ENCODE measurements around the gene PAX5. TPM values are rescaled to one million over a fixed set of nuclear protein-coding genes. Genes with fewer than 3 reads are reported as not detected.
"Not testable (repeated sequence)": the region's sequence is repeated elsewhere in the genome, so short reads cannot be mapped to it uniquely, and the experiment has no call there.

PAX5 gene
- polyA plus RNA-seq, 4 donors = 0.07 to 0.42 (median 0.16) TPM

DNA sequence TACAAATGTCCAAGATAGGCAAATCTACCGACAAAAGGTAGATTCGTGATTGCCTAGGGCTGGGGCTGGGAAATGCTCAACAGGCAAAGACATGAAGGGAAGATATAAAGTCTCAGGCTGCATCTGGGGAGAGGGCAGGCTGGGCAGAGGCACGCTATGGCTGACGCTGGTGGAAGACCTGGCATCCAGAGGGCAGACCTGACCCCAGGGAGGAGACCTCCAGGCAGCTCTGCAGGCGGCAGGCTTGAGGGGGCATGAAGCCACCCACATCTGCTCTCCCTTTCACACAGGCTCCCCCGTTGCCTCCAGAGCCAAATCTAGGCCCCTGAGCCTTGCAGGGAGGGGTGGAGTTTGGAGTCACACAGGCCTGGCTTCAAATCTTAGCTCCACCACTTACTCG is 145.5 kb downstream of the PAX5 start:
- no peak for DNase-seq (ENCODE audit: low read depth in 4 of 4, low spot score in 3 of 4)

DNA sequence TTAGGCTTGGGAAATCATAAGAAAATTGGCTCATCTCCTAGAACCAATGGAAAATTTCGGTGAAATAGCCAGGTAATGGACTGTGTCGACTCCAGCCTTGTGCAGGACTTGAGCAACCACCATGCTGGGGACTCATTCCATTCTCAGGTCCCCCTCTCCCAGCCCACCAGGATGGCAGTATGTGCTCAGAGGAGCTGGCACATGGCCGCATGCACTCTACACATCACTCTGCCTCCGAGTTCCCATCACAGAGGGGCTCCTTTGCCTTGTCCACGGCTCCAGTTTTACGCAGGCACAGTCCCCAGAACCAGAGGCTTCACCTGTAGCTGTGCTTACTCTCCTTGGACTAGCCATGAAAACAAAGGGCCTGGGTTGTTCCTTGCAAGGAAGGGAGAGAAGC is 149.3 kb downstream of the PAX5 start:
- no peak for DNase-seq (ENCODE audit: low read depth in 4 of 4, low spot score in 3 of 4)

DNA sequence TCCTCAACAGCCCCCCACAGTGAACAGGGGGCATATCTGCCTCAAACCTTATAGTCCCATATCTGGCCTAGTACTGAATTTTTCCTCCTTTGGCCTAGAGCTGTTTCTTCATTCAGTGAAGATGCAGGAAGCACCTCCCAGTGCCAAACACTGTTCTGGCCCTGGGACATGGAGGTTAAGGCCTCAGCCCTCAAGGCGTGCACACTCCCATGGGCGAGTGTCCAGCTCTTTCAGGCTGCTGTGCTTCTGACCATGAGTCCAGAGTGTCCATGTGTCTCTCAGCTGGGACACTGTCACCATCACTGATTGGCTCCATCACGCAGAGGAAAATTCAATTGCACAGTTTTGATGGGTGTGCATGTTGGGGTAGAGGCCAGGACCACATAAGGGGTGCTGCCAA is 151.5 kb downstream of the PAX5 start:
- DNase-seq (ENCODE audit: low read depth in 4 of 4, low spot score in 3 of 4) = no peak

DNA sequence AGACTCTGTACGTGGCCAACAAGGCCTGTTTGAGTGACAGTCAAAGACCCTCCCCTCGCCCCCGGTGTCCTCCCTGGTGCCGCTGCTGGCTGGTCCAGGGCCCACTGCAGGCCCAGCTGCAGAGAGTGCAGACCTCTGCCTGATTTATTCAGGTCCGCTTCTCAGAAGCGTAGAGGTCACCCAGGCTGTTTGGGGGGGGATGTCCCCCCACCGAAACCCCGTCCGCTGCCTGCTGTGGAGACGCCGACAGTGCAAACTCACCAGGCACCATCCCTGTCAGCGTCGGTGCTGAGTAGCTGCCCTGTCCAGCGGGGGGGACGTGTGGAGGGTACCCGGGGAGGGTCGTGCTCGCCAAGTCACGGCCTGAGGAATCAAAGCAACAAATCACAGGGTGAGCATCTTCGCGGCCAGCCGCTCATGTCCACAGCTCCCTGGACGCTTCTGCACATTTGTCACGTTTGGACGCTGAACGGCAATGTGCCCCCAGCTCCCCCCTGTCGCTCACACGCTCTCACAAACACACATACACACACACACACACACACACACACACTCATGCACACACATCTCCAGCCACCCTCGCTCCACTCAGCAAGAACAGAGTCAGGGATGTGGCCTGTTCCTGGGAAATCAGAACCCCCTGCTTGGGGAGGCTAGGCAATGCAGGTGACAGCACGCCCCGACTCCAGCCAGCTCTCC is 152.2 kb downstream of the PAX5 start:
- DNase-seq (ENCODE audit: low read depth in 4 of 4, low spot score in 3 of 4) = no peak

DNA sequence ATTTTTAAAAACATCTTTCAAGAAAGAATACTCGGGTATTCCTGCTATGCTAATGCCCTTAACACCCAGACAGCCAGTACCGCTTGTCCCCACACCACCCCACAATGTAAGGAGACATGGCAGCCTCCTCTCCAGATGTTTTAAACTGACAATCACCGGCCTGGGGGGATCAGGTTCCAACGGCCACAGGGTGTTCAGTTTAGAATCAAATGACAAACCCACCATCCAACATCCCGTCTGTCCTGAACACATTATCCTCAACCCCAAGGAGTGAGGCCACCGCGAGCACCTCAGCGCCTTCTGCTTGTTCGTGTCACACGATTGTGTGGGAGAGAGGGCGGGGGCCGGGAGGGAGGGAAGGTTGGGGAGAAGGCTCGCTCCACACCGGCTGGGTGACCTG is 152.8 kb downstream of the PAX5 start:
- DNase-seq (ENCODE audit: low read depth in 4 of 4, low spot score in 3 of 4) = no peak

DNA sequence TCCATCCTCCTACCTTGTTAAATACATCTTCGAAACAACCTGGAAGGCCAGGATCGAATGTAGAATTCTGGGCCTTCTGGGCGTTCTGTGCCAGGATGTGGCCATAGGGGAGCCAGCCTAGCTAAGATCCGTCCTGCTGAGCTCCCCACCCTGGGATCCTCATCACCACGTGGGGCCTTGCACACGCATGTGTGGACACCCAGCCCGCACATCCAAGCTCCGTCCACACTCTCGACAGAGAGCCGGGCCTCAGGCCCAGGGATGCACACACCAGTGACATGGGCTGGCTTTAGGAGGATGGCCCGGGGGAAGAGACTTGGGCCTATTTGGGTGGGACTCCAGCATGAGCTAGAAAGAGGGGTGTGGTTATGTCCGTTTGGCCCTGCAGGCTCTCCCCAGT is 154.0 kb downstream of the PAX5 start:
- no peak for DNase-seq (ENCODE audit: low read depth in 4 of 4, low spot score in 3 of 4)

DNA sequence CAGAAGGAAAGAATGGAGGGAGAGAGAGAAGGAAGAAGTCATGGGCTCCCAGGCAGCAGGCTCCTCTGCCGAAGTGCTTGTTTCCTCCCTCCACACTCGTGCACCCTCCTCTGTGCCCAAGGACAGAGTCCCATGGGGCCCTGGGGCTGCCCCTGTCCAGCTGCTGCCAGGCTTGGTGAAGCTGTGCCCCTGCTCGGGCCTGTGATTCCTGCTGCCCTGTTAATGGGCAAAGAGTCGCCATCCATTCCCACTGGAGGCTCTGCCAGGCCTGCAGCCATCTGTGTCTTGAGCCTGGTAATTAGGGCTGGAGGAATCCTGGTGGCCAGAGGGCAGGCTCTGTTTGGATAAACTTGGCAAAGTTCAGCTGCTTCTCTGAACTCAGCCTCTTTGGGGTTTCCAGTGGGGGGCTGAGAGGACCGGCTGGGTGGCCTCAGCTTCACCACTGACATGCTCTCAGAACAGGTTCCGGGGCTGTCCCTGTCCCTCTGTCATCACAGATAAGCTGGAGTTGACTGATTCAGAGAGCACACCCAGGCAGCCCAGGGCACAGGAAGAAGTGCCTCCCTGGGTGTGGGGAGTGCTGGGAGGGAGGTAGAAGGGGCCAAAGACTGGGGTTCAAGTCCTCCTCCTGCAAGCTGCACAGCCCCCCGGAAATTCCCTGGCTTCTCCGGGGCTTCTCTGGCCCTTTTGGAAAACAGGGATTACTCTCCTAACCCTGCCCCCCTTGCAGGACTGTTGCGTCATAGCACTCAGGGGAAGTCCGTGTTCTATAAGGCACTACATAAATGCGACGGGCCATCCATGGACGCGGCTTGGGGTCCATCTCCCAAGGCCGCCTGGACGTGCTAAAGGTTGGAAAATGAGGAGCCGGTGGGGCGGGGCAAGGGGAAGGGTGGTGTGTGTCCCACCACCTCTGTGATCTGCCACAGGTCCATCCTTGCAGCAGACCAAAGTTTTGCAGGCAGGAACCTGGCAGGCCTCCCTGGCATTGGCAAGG is 154.8 kb downstream of the PAX5 start:
- DNase-seq (ENCODE audit: low read depth in 4 of 4, low spot score in 3 of 4) = no peak

DNA sequence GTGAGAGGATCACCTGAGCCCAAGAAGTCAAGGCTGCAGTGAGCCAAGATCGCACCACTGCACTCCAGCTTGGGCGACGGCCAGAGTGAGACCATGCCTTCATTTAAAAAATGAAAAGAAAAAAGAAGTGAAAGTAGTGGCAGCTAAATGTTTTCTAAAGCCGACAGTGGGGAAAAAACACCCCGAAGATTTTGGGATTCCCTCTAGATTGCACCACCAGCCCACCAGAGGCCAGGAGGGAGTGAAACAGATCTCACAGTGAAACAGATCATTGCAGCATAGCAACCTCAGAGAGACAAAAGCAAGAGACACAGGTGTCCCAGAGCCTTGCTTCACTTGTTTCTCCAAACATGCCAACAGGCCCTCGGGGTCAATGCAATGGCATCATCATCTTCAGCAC is 156.8 kb downstream of the PAX5 start:
- DNase-seq (ENCODE audit: low read depth in 4 of 4, low spot score in 3 of 4) = no peak

DNA sequence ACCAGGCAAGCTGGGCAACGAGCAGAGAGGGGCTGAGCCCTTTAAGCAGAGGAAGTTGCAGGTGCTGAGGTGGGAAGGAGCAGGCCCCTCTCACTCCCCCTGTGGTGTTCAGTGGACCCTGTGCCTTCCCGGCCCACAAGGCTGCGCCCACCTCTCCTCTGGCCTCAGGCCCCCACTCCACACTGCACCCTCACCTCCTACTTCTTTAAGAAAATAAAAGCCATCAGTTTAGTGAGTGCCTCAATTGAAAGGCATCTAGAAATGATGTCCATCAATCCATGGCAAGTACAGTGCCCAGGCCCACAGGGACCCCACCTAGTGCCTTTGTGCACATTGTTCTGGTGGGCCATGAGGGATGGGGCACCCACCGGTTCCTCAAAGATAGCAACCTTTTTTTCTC is 158.0 kb downstream of the PAX5 start:
- DNase-seq (ENCODE audit: low read depth in 4 of 4, low spot score in 3 of 4) = no peak

DNA sequence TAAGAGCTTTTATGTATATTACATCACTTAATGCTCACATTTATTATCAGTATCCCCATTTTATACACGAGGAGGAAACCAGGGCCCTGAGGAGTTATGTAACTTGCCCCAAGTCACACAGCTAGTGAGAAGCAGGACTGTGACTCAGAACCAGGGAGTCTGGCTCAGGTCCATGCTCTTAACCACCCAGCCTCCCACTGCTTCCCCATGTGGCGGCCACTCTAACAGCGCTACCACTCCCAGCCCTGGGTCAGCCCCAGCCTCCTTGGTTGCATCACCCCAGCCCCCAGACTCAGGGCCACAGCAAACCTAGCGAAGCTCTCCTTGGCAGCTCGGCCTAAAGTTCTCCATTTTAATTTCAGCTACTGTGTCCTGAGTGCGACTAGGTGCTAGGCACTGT is 159.1 kb downstream of the PAX5 start:
- no peak for DNase-seq (ENCODE audit: low read depth in 4 of 4, low spot score in 3 of 4)

DNA sequence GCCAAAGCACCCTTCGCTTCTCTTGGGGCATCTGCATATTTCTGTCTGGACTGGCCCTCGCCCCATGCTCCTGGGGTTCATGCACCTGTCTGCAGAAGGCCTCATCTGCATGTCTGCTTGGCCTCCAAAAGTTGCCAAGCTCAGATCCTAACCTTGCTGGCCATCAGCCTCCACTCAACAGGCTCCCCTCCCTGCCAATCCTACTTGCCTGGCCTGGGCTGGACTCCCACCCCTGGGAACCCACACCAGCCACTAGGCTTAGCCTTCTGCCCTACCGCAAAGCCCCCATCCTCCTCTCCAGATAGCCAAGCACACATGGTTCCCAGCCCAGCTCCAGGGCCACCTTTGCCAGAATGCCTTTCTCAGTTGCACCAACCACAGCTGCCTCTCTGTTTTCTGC is 159.8 kb downstream of the PAX5 start:
- no peak for DNase-seq (ENCODE audit: low read depth in 4 of 4, low spot score in 3 of 4)

DNA sequence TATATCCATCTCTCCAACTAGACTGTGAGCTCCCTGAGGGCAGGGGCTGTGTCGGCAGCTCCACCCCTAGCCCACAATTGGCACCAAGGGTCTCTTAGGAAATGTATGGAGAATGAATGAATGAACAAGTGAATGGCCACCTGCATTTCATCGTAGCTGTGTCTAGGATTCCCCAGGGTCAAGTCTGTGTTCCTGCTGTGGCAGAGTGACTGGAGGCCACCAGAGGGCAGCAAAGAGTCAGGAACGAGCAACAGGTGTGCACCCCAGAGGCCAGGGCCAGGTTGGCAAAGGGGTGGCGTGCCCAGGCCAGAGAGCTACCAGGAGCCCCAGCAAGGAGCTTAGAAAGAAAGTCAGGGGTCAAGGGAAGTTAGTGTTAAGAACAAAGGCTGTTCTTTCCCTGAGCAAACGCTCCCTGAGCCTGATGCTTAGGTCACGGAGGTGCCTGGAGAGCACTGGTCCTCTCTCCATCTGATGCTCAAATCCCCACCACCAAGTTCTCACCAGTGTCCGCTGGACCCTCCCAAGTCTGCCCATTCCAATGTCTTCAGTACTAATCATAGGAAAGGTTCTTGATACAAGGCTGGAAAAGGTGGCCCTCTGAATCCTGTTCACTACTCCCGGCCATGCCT is 160.7 kb downstream of the PAX5 start:
- DNase-seq (ENCODE audit: low read depth in 4 of 4, low spot score in 3 of 4) = peak in 1 of 4 donors; percentile 25

DNA sequence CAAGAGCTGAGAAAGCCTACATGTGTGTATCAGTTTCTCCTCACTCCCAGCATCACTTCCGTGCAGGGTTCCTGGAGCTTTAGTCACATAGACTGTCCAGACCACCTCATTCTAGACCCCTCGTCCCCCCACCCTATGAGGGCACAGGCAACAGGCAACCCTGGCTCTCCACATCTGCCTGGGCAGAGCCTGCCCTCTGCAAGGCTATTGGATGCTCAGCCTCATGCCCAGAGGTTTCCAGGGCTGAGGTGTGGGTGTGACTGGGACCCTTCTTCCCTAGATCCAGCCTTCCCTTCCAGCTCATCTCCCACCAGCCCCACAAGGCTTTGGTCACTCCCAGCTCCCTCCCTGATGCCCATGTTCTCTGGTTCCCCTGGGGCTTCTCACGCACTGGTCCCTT is 161.4 kb downstream of the PAX5 start:
- no peak for DNase-seq (ENCODE audit: low read depth in 4 of 4, low spot score in 3 of 4)

DNA sequence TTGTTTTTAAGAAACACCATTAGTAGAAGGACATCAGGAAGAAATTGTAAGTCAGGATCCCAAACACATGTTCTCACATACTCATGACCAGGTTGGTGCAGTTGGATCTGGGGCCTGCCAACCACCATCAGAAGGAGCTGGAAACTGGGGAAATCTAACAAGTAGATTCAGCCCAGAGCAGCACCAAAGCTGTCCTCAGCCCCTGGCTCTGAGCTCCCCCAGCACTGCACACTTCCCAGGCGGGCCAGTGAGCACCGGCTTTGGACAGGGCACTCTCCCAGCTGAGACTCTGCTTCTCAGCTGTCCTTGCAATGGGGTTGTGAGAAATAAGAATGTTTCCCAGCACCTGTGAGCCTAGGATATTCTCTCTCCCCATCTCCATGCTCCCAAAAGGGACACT is 162.5 kb downstream of the PAX5 start:
- no peak for DNase-seq (ENCODE audit: low read depth in 4 of 4, low spot score in 3 of 4)

DNA sequence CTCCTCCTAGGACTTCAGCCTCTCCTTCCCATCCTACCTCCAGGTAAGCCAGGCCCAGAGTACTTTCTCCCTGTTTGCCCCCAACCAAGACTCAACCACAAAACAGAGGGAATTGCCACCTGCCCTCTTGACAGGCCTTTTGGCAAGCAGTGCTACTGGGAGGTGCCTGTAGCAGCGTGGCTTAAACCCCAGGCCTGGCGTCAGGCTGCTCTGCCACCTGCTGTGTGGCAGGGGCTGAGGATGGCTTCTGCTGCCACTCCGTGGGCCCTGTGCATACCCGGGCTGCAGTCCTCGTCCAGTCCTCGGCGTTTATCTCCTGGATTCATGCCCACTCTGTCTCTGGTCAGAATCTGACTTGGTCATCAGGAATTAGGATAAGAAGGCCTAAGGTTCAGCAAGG is 163.1 kb downstream of the PAX5 start:
- no peak for DNase-seq (ENCODE audit: low read depth in 4 of 4, low spot score in 3 of 4)

DNA sequence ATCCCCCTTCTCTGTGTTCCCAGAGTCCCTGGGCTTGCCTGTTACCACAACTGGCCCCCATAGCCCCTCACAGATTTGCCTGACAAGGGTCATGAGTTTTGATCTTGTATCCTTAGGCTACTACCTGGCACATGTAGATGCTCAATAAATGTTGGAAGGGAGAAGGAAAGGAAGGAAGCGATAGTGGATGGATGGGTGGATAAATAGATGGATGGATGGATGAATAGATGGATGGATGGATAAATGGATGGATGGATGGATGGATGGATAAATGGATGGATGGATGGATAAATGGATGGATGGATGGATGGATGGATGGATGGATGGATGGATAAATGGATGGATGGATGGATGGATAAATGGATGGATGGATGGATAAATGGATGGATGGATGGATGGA is 164.5 kb downstream of the PAX5 start:
- DNase-seq (ENCODE audit: low read depth in 4 of 4, low spot score in 3 of 4) = not testable (repeated sequence)

DNA sequence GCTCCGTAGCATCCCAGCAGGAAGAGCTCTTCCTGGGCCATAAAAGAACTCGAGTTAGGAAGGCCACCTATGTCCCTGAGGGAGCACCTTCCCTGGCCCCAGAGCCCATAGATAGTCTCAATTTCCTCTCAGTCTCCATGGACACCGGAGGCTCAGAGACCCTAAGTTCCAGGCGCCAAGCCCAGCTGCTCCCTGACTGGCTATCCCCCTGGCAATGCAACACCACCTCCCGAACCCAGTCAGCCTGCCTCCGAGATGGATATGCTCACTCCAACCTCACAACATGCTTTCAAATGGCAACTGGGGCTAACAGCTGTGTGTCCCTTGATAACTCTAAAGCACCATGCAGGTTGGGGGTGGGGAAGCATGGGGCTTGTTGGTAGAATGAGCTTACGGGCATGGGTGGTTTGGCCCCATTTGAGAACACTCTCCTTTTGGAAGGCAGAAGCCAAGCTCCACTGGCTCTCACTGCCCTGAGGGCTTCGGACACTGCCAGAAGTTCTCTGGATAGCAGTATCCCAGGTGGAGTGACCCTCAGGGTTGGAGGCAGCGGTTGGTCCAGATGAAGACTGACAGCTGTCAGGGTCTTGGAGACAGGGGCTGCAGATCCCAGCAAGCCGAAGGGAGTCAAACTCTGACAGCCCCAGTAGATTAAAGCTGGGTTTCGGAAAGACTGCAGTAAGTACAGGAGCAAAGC is 165.3 kb downstream of the PAX5 start:
- no peak for DNase-seq (ENCODE audit: low read depth in 4 of 4, low spot score in 3 of 4)

DNA sequence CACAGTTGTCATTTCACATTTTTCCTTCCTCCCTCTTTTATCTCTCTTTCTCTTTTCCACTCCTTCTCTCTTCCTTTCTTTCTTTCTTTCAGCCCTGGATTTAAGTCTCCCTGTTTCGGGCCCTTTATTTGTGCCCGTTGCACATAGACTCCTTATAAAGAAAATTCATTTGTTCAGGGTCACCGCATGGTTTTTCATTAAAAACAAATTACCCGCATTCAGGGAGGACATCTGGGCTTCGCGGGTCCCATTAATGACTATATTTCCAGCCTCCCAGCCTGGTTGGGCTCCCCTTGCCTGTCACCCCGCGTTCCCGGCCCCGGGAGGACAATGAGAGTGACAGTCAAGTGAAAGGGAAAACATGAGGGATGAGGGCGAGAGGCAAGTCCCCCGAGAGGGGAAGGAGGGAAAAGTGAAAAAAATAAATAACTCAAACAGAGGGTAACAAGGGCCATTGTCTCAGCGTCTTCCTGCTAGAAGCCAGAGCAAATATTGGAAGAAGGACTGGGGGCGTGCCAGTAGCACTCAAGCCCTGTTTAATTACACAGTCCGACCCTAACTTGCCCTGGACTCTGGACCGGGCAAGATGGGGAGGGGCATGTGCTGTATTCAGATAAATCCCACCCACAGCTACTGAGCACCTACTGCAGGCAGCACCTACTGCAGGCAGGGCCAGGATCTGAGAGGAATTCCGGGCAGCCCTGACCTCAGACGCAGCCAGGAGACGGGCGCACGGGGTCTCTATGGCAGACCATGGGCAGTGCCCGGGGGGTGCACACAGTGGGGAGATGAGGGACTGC is 166.2 kb downstream of the PAX5 start:
- no peak for DNase-seq (ENCODE audit: low read depth in 4 of 4, low spot score in 3 of 4)

DNA sequence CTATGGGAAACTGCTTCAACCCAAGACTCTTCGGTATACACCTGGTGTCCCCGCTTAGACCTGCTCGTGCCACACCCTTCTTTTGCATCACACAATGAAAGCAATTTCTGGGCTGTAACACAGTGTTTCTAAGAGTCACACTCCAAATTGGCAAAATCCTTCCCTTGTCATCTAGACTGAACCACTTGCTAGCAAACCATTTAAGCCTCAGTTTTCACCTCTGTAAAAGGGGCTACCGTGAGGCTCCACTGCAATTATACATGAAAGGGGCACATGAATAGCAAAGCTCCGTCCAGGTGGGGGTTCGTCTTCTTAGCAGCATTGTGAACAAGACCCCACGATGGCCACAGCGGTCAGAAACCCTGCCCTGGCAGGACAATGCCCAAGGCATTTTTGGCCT is 166.8 kb downstream of the PAX5 start:
- DNase-seq (ENCODE audit: low read depth in 4 of 4, low spot score in 3 of 4) = no peak

DNA sequence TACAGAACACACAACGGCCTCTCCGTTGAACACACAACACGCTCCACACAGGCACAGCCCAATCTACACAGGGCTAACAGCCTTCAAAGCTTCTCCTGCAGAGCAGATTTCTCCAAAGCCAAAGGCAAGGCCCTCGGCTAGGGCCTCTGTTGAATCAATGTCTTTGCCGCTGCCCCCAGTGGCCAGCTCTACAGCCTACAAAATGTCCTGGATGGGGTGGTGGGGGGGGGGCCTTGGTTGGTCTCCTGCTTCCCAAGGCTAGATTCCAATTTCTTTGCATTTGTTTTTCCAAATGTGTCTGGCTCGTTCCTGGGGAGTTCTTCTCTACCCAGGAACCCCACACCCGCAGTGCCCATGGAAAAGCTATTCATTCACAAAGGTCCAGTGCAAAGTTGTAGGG is 167.2 kb downstream of the PAX5 start:
- no peak for DNase-seq (ENCODE audit: low read depth in 4 of 4, low spot score in 3 of 4)
